Adipocyte (in vitro differentiated cells): ENCODE measurements around the gene KERA.

Source experiments
- DNase-seq: peaks from one replicate; pipeline ENCODE4 v3.0.0-alpha.2; 2015; ENCODE audit warnings: low read depth
- H3K27me3 ChIP-seq: replicated peaks from 2 replicates; pipeline ENCODE4 v1.7.0; 2013; ENCODE audit warnings: mild to moderate bottlenecking, low read length, moderate library complexity; ENCODE audit not compliant: control insufficient read depth, insufficient read depth
- H3K36me3 ChIP-seq: 2 replicates; pipeline ENCODE4 v1.7.0; 2013; ENCODE audit warnings: low read length, mild to moderate bottlenecking, moderate library complexity; ENCODE audit not compliant: control insufficient read depth, insufficient read depth, severe bottlenecking
- H3K4me1 ChIP-seq: 2 replicates; pipeline ENCODE4 v1.7.0; 2013; ENCODE audit warnings: mild to moderate bottlenecking, low read length, moderate library complexity; ENCODE audit not compliant: control insufficient read depth, insufficient read depth
- H3K4me3 ChIP-seq: 2 replicates; pipeline ENCODE4 v1.7.0; 2013; ENCODE audit warnings: mild to moderate bottlenecking, low read length, moderate library complexity
- H3K9ac ChIP-seq: 2 replicates; pipeline ENCODE4 v1.7.0; 2013; ENCODE audit warnings: mild to moderate bottlenecking, low read length, moderate library complexity
- H3K9me3 ChIP-seq: 2 replicates; pipeline ENCODE4 v1.7.0; 2013; ENCODE audit warnings: mild to moderate bottlenecking, low read length, moderate library complexity; ENCODE audit not compliant: control insufficient read depth

KERA gene

DNA sequence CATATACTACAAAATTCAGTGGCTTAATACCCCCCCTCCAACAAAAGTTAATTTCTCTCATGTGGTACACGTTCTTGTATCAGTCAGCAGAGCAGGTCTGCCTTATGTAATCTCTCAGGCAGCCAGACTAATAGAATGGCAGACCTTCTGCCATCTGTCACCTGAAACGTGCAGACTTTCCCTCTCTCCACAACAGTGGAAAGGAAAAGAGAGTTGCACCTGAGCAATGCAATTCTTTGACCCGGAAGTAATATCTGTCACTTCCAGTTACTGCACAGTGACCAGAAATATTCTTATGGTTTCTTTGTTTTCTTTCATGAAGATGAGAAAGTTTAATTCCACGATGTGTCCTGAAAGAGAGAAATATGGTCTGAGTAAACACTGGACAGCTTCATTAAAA is 14.4 kb downstream of the KERA start:
- Histone ChIP-seq H3K9ac (no peak overlapping the region), H3K4me3 (no peak overlapping the region), H3K27me3 (no peaks in the 10 kb centered on the region), H3K36me3 (no peaks in the 10 kb centered on the region), H3K9me3 (no peaks in the 10 kb centered on the region), H3K4me1 (peaks cover 13% of the 10 kb centered on the region)
- DNase-seq: no peak

DNA sequence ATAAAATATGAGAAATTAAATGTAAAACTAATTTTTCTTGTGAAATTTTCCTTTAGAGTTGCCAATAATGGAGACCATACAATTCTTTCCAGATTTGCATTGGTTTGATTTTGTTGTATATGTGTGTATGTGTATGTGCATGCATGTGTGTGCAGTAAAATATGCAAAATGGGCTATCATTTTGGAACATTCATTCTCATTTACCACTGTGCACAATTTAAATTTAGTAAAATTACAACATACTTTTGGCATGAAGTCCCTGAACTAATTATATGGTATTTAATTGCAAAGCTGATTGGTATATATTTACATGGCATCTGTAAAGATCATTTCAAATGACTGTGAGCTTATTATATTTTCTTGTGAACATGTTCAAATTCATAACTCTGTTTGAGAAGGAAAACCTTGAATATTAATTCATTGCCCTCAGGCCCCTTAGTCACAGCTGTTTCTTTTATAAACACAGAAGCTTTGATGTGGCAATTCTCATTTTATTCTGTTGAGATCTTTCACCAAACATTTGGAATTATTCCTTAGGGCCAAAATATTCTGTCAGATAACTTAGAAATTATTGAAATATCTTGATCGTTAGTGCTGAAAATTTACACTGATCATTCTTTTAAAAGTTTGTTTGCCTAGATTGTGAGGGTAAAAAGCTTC is 17.6 kb downstream of the KERA start:
- Histone ChIP-seq H3K36me3 (no peaks in the 10 kb centered on the region), H3K4me3 (peak overlapping the region; percentile 39), H3K9me3 (no peaks in the 10 kb centered on the region), H3K27me3 (no peaks in the 10 kb centered on the region), H3K9ac (no peak overlapping the region), H3K4me1 (peaks cover 27% of the 10 kb centered on the region)
- peak; percentile 79 for DNase-seq

- no peaks in the 10 kb centered on the region for H3K36me3 ChIP-seq
- H3K4me1 ChIP-seq: peaks cover 27% of the 10 kb centered on the region
- H3K27me3 ChIP-seq: no peaks in the 10 kb centered on the region
- H3K9me3 ChIP-seq: no peaks in the 10 kb centered on the region
- peak; percentile 88 for DNase-seq
- no peak overlapping the region for H3K9ac ChIP-seq
- peak overlapping the region; percentile 8 for H3K4me3 ChIP-seq
Measured at GRCh38 chr12:91037276-91037675, 20.5 kb downstream of the KERA start.

- H3K9ac ChIP-seq: no peak overlapping the region
- H3K4me3 ChIP-seq: no peak overlapping the region
- H3K27me3 ChIP-seq: no peaks in the 10 kb centered on the region
- no peaks in the 10 kb centered on the region for H3K36me3 ChIP-seq
- peaks cover 23% of the 10 kb centered on the region for H3K4me1 ChIP-seq
- no peaks in the 10 kb centered on the region for H3K9me3 ChIP-seq
- no peak for DNase-seq
Measured at GRCh38 chr12:91033251-91033650, 24.6 kb downstream of the KERA start.

- H3K9me3 ChIP-seq: no peaks in the 10 kb centered on the region
- DNase-seq: peak; percentile 75
- no peaks in the 10 kb centered on the region for H3K4me1 ChIP-seq
- no peaks in the 10 kb centered on the region for H3K27me3 ChIP-seq
- no peaks in the 10 kb centered on the region for H3K36me3 ChIP-seq
- H3K9ac ChIP-seq: no peak overlapping the region
- H3K4me3 ChIP-seq: no peak overlapping the region
Measured at GRCh38 chr12:91023326-91024004, 34.4 kb downstream of the KERA start.

DNA sequence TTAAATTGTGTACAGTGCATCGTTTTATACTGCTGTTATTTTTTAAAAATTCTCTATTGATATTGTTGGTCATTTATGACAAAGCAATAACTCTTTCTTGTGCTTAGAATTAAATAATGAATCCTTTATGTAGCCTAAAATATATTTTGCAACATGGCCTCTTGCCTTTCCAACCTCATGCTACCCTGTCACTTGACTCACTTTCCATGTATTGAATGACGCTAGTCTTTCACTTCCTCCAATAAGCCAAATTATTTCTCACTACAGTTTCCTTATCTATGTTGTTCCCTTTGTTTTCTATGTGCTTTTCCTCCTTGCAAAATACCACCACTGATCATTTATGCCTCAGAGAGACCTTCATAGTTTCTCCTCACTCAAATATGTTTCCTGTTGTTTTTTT is 36.7 kb downstream of the KERA start:
- no peak for DNase-seq
- Histone ChIP-seq H3K9ac (no peak overlapping the region), H3K27me3 (no peaks in the 10 kb centered on the region), H3K36me3 (no peaks in the 10 kb centered on the region), H3K4me3 (no peak overlapping the region), H3K4me1 (peaks cover 12% of the 10 kb centered on the region), H3K9me3 (no peaks in the 10 kb centered on the region)

DNA sequence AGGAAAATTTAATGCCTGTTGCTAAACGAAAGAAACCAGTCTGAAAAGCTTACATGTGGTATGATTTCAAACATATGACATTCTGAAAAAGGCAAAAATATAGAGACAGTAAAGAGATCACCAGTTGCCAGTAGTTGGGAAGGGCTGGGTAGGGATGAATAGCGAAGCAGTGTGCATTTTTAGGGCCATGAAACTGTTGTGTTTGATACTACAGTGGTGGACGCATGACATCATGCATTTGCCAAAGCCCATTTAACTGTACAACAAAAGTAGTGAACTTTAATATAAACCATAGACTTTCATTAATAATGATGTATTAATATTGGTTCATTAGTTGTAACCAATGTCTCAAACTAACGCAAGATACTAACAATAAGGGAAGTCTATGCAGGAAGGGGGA is 38.4 kb downstream of the KERA start:
- no peaks in the 10 kb centered on the region for H3K27me3 ChIP-seq
- no peak overlapping the region for H3K4me3 ChIP-seq
- no peaks in the 10 kb centered on the region for H3K36me3 ChIP-seq
- DNase-seq: no peak
- H3K4me1 ChIP-seq: peaks cover 12% of the 10 kb centered on the region
- H3K9ac ChIP-seq: no peak overlapping the region
- no peaks in the 10 kb centered on the region for H3K9me3 ChIP-seq

DNA sequence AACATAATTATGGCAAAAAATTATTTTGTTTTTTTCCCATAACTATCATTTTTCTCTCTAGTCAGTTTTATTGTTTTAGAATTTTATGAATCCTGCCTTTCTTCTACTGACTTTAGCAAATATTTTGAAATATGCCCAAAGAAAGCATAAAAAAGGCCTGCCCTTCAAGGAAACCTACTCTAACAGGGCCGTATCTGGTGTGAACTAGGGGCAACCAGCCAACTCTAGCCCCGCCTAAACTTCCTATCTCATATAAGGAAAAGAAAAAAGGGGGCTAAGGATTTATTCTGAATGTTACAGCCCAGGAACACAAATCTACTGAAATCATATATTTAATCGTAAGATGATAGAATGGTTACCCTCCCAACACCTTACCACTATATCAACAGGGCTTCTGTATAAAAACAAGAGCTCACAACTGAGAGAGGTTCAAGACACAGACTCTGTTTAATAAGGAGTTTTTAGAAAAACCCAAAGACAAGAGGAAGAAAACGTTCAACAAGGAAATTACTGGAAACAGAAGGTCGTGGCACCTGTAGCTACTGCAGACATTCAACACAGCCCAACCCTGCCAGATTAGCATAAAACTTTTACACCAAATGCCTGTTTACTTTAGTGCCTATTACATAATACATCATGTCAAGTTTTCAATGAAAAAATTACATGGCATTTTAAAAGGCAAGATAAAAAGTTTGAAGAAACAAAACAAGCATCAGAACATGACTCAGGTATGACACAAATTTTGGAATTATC is 40.1 kb downstream of the KERA start:
- Histone ChIP-seq H3K36me3 (no peaks in the 10 kb centered on the region), H3K9ac (no peak overlapping the region), H3K4me1 (peaks cover 12% of the 10 kb centered on the region), H3K4me3 (no peak overlapping the region), H3K9me3 (peaks cover 4% of the 10 kb centered on the region), H3K27me3 (no peaks in the 10 kb centered on the region)
- DNase-seq: no peak

- DNase-seq: no peak
Measured at GRCh38 chr12:91017043-91017442, 40.8 kb downstream of the KERA start.

GRCh38 chr12:91009319-91009950 is 48.4 kb downstream of the KERA start:
- Histone ChIP-seq H3K9me3 (peaks cover 4% of the 10 kb centered on the region), H3K9ac (no peak overlapping the region), H3K36me3 (no peaks in the 10 kb centered on the region), H3K4me1 (no peaks in the 10 kb centered on the region), H3K27me3 (no peaks in the 10 kb centered on the region), H3K4me3 (no peak overlapping the region)
- peak; percentile 8 for DNase-seq

More at GRCh38 chr12:91017043-91017442, 40.8 kb downstream of the KERA start:
- no peak overlapping the region for H3K9ac ChIP-seq
- H3K4me1 ChIP-seq: peaks cover 12% of the 10 kb centered on the region
- H3K4me3 ChIP-seq: no peak overlapping the region
- H3K27me3 ChIP-seq: no peaks in the 10 kb centered on the region
- no peaks in the 10 kb centered on the region for H3K36me3 ChIP-seq
- H3K9me3 ChIP-seq: peaks cover 4% of the 10 kb centered on the region
